K562 (cell line): ENCODE data around the gene KCNH2. TPM values are rescaled to one million over a fixed set of nuclear protein-coding genes. Genes with fewer than 3 reads are reported as not detected.
A peak's percentile ranks its signal among the peaks of the same experiment; 100 is the strongest.

Experiments
- E2F3 ChIP-seq: fragments of 250-450 bp; sonication (Bioruptor Pico); IDR thresholded peaks from 2 replicates; pipeline ENCODE4 v1.4.0; 2020; ENCODE audit warnings: mild to moderate bottlenecking
- HMGXB4 ChIP-seq: sonication (generic); formaldehyde crosslinking; IDR thresholded peaks from 2 replicates; pipeline ENCODE4 v1.8.1; 2023; ENCODE audit warnings: mild to moderate bottlenecking, missing genetic modification reagents
- KAT7 ChIP-seq: sonication (generic); formaldehyde crosslinking; IDR thresholded peaks from 2 replicates; pipeline ENCODE4 v1.8.0; 2022; ENCODE audit warnings: missing genetic modification reagents, mild to moderate bottlenecking, borderline replicate concordance
- MBD2 ChIP-seq: sonication (generic); IDR thresholded peaks from 2 replicates; pipeline ENCODE4 v1.6.1; 2016; ENCODE audit warnings: low read depth, borderline replicate concordance
- NFE2 ChIP-seq: IDR thresholded peaks from 2 replicates; pipeline ENCODE4 v1.6.1; 2014; ENCODE audit warnings: antibody characterized with exemption, low read depth
- NR2C2 ChIP-seq, 2 experiments: fragments of 200-800 bp in 1 of 2; sonication (Bioruptor generic) in 1 of 2; sonication (generic) in 1 of 2; formaldehyde crosslinking in 1 of 2; IDR thresholded peaks; 2 replicates each; pipeline versions ENCODE4 v1.6.1 to v1.8.0; 2016 to 2022; ENCODE audit warnings: mild to moderate bottlenecking in 1 of 2, missing compliant biosample characterization in 1 of 2, missing genetic modification characterization in 1 of 2, missing genetic modification reagents in 1 of 2
- POLR3G ChIP-seq: IDR thresholded peaks from 2 replicates; pipeline ENCODE4 v1.6.1; 2011; ENCODE audit not compliant: insufficient read length, insufficient replicate concordance; ENCODE audit errors: extremely low read depth
- RBM22 ChIP-seq: fragments of 200-400 bp; formaldehyde crosslinking; IDR thresholded peaks from 2 replicates; pipeline ENCODE4 v1.6.1; 2018; ENCODE audit warnings: low read length, low read depth; ENCODE audit not compliant: poor library complexity, severe bottlenecking
- SUPT5H ChIP-seq: fragments of 450-650 bp; IDR thresholded peaks from 2 replicates; pipeline ENCODE4 v1.6.1; 2016
- ZBTB11 ChIP-seq, 3 experiments: fragments of 200-800 bp in 1 of 3; fragments of 250-450 bp in 1 of 3; fragments of 450-650 bp in 1 of 3; sonication (Bioruptor Pico) in 1 of 3; sonication (Bioruptor generic) in 1 of 3; formaldehyde crosslinking in 1 of 3; IDR thresholded peaks; 2 replicates each; pipeline versions ENCODE4 v1.6.1 to v1.8.0; 2016 to 2022; ENCODE audit warnings: mild to moderate bottlenecking in 2 of 3, missing genetic modification characterization in 2 of 3, missing compliant biosample characterization in 1 of 3, moderate library complexity in 1 of 3
- ZBTB34 ChIP-seq: fragments of 250-450 bp; sonication (Bioruptor Pico); IDR thresholded peaks from 2 replicates; pipeline ENCODE4 v1.8.0; 2021; ENCODE audit warnings: mild to moderate bottlenecking, moderate library complexity
- polyA plus RNA-seq, 8 experiments: library from polyadenylated mRNA; depleted of rRNA in 4 of 8; stranded (reverse) in 5 of 8; unstranded in 3 of 8; fragments of >200 nt; fragmentation: Nextera tagmentation in 2 of 8; fragmentation: Illumina TruSeq in 1 of 8; extraction: Ambion mirVana in 2 of 8; extraction: Trizol in 1 of 8; gene quantifications; 2 replicates each; pipeline versions ENCODE4 v1.2.1 to v1.2.3, GENCODE V29; 2011 to 2014; ENCODE audit warnings: inconsistent platforms in 1 of 8, missing spikeins in 1 of 8
- total RNA-seq, 7 experiments: library from RNA; depleted of rRNA in 6 of 7; stranded (reverse); fragments of >200 nt in 6 of 7; fragmentation: Illumina TruSeq in 2 of 7; extraction: Trizol in 2 of 7; gene quantifications; 2 replicates each; pipeline versions ENCODE4 v1.2.1 to v1.2.3, GENCODE V29; 2011 to 2021; ENCODE audit warnings: low replicate concordance in 1 of 7
- TF ChIP-seq, protein P1 (sequence below): fragments of 450-650 bp; IDR thresholded peaks from 2 replicates; pipeline ENCODE4 v1.7.1; 2018; ENCODE audit warnings: mild to moderate bottlenecking, low read depth; ENCODE audit not compliant: partially characterized antibody
- TF ChIP-seq, protein P2 (sequence below): fragments of 450-650 bp; IDR thresholded peaks from 2 replicates; pipeline ENCODE4 v1.6.1; 2017; ENCODE audit warnings: antibody characterized with exemption, mild to moderate bottlenecking

KCNH2 gene
- total and polyA plus RNA-seq, 9 of the 15 experiments (the other 6 are each of a cell fraction or from before 2014, with no cell fraction given) = 18.1 to 368 (median 218) TPM

DNA sequence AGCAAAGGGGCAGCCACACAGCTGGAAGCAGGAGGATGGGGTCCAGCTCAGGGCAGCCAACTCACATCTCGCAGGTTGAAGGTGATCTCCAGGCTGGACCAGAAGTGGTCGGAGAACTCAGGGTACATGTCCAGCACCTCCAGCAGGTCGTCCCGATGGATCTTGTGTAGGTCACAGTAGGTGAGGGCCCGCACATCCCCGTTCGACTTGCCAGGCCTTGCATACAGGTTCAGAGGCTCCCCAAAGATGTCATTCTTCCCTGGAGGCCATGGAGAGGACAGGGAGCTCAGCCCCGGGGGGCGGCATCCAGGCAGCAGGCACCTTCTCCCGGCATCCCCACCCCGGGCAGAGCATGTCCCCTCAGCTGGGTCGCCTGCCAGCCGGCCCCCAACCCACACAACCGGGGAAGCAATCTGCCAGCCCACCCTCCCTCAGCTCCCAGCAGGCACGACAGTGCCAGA, 29.3 kb downstream of the KCNH2 start (continued):
- TF ChIP-seq MBD2 = no peak
- TF ChIP-seq POLR3G = no peak
- peak; percentile 38; the same call in 1 of the 2 replicates for TF ChIP-seq SUPT5H
- TF ChIP-seq NR2C2 (CRISPR knock-in tag; IDR thresholded peaks at IDR 0.05) = 0 out of 2 replicates have a peak, but pooled peaks have one; percentile 14
- TF ChIP-seq NR2C2 (tag; IDR thresholded peaks at IDR 0.05) = no peak
- TF ChIP-seq, protein P1, sequence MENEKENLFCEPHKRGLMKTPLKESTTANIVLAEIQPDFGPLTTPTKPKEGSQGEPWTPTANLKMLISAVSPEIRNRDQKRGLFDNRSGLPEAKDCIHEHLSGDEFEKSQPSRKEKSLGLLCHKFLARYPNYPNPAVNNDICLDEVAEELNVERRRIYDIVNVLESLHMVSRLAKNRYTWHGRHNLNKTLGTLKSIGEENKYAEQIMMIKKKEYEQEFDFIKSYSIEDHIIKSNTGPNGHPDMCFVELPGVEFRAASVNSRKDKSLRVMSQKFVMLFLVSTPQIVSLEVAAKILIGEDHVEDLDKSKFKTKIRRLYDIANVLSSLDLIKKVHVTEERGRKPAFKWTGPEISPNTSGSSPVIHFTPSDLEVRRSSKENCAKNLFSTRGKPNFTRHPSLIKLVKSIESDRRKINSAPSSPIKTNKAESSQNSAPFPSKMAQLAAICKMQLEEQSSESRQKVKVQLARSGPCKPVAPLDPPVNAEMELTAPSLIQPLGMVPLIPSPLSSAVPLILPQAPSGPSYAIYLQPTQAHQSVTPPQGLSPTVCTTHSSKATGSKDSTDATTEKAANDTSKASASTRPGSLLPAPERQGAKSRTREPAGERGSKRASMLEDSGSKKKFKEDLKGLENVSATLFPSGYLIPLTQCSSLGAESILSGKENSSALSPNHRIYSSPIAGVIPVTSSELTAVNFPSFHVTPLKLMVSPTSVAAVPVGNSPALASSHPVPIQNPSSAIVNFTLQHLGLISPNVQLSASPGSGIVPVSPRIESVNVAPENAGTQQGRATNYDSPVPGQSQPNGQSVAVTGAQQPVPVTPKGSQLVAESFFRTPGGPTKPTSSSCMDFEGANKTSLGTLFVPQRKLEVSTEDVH = no peak
- no peak for TF ChIP-seq HMGXB4 (CRISPR knock-in tag)
- TF ChIP-seq, protein P2, sequence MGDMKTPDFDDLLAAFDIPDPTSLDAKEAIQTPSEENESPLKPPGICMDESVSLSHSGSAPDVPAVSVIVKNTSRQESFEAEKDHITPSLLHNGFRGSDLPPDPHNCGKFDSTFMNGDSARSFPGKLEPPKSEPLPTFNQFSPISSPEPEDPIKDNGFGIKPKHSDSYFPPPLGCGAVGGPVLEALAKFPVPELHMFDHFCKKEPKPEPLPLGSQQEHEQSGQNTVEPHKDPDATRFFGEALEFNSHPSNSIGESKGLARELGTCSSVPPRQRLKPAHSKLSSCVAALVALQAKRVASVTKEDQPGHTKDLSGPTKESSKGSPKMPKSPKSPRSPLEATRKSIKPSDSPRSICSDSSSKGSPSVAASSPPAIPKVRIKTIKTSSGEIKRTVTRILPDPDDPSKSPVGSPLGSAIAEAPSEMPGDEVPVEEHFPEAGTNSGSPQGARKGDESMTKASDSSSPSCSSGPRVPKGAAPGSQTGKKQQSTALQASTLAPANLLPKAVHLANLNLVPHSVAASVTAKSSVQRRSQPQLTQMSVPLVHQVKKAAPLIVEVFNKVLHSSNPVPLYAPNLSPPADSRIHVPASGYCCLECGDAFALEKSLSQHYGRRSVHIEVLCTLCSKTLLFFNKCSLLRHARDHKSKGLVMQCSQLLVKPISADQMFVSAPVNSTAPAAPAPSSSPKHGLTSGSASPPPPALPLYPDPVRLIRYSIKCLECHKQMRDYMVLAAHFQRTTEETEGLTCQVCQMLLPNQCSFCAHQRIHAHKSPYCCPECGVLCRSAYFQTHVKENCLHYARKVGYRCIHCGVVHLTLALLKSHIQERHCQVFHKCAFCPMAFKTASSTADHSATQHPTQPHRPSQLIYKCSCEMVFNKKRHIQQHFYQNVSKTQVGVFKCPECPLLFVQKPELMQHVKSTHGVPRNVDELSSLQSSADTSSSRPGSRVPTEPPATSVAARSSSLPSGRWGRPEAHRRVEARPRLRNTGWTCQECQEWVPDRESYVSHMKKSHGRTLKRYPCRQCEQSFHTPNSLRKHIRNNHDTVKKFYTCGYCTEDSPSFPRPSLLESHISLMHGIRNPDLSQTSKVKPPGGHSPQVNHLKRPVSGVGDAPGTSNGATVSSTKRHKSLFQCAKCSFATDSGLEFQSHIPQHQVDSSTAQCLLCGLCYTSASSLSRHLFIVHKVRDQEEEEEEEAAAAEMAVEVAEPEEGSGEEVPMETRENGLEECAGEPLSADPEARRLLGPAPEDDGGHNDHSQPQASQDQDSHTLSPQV = no peak
- TF ChIP-seq E2F3 = no peak
- TF ChIP-seq ZBTB11 (CRISPR knock-in tag; IDR thresholded peaks at IDR 0.05) = no peak
- TF ChIP-seq ZBTB34 (CRISPR knock-in tag) = no peak
- TF ChIP-seq NFE2 = no peak
- no peak for TF ChIP-seq KAT7 (CRISPR knock-in tag)
- TF ChIP-seq RBM22 = peak; percentile 87
